GM18517 (cell line): ENCODE data around the gene TIGD6.
A peak's percentile ranks its signal among the peaks of the same experiment; 100 is the strongest.
"Not testable (repeated sequence)": the region's sequence is repeated elsewhere in the genome, so short reads cannot be mapped to it uniquely, and the experiment has no call there.

ENCODE experiments used
- ATAC-seq: cut with Tn5 transposase; IDR thresholded peaks from one replicate; pipeline ENCODE4 v1.9.1; 2021; ENCODE audit warnings: mild to moderate bottlenecking, moderate library complexity; ENCODE audit not compliant: unreplicated experiment

Gene TIGD6

GRCh38 chr5:150000256-150000989 lies at the start of gene TIGD6, which contains the start of gene HMGXB3:
TSS of gene TIGD6 (minus strand) at chr5:150000654. CDS start at chr5:149996348, 4,306 bp downstream.
TSS of gene HMGXB3 (plus strand) at chr5:150000739. CDS start at chr5:150004853, 4,114 bp downstream.
- peak; percentile 87 for ATAC-seq

GRCh38 chr5:150046031-150046430 lies 45.6 kb upstream of the TIGD6 start:
- ATAC-seq = no peak

GRCh38 chr5:150045549-150045948 lies 45.1 kb upstream of the TIGD6 start:
- ATAC-seq = no peak

GRCh38 chr5:150044712-150045111 lies 44.3 kb upstream of the TIGD6 start:
- no peak for ATAC-seq

GRCh38 chr5:150044329-150044681 lies 43.9 kb upstream of the TIGD6 start:
- ATAC-seq = no peak

GRCh38 chr5:150043657-150044328 lies 43.3 kb upstream of the TIGD6 start:
- no peak for ATAC-seq

GRCh38 chr5:150042459-150042858 lies 42.0 kb upstream of the TIGD6 start:
- no peak for ATAC-seq

- ATAC-seq = no peak
Measured at GRCh38 chr5:150038547-150038946, 38.1 kb upstream of the TIGD6 start.

GRCh38 chr5:150036513-150036912 lies 36.1 kb upstream of the TIGD6 start:
- ATAC-seq = no peak

- peak; percentile 96 for ATAC-seq
Measured at GRCh38 chr5:150035139-150035895, 34.9 kb upstream of the TIGD6 start.

- ATAC-seq = no peak
Measured at GRCh38 chr5:150034662-150035061, 34.2 kb upstream of the TIGD6 start.

GRCh38 chr5:150033334-150033733 lies 32.9 kb upstream of the TIGD6 start:
- no peak for ATAC-seq

- ATAC-seq = not testable (repeated sequence)
Measured at GRCh38 chr5:150028047-150028446, 27.6 kb upstream of the TIGD6 start.

GRCh38 chr5:150026682-150027172 lies 26.3 kb upstream of the TIGD6 start:
- no peak for ATAC-seq

GRCh38 chr5:150024346-150024984 lies 24.0 kb upstream of the TIGD6 start:
- ATAC-seq = no peak

GRCh38 chr5:150023136-150023535 lies 22.7 kb upstream of the TIGD6 start:
- ATAC-seq = no peak

- no peak for ATAC-seq
Measured at GRCh38 chr5:150022681-150023080, 22.2 kb upstream of the TIGD6 start.

GRCh38 chr5:150022158-150022531 lies 21.7 kb upstream of the TIGD6 start:
- ATAC-seq = no peak

GRCh38 chr5:150021491-150022157 lies 21.2 kb upstream of the TIGD6 start:
- ATAC-seq = no peak

GRCh38 chr5:150020249-150020648 lies 19.8 kb upstream of the TIGD6 start:
- ATAC-seq = no peak
